Endodermal cell (in vitro differentiated cells): ENCODE measurements around the gene LRCH1. TPM values are rescaled to one million over a fixed set of nuclear protein-coding genes. Genes with fewer than 3 reads are reported as not detected.

Experiments
- DNase-seq: peaks from one replicate; pipeline ENCODE4 v3.0.0-alpha.2; 2017
- H3K27ac ChIP-seq: 2 replicates; pipeline ENCODE4 v1.5.1; 2013; ENCODE audit warnings: mild to moderate bottlenecking, low read depth, low read length, moderate library complexity
- H3K27me3 ChIP-seq: 2 replicates; pipeline ENCODE4 v1.6.1; 2013; ENCODE audit warnings: mild to moderate bottlenecking, low read length, moderate library complexity; ENCODE audit not compliant: insufficient read depth, control insufficient read depth, poor library complexity, severe bottlenecking
- H3K36me3 ChIP-seq: 2 replicates; pipeline ENCODE4 v1.7.0; 2013; ENCODE audit warnings: mild to moderate bottlenecking, low read length, moderate library complexity; ENCODE audit not compliant: control insufficient read depth, insufficient read depth
- H3K4me1 ChIP-seq: one replicate; pipeline ENCODE4 v1.7.0; 2013; ENCODE audit warnings: low read length; ENCODE audit not compliant: control insufficient read depth, insufficient read depth
- H3K4me3 ChIP-seq: 2 replicates; pipeline ENCODE4 v1.5.1; 2013; ENCODE audit warnings: mild to moderate bottlenecking, low read length, moderate library complexity
- H3K9ac ChIP-seq: 2 replicates; pipeline ENCODE4 v1.6.1; 2013; ENCODE audit warnings: mild to moderate bottlenecking, low read length, moderate library complexity; ENCODE audit not compliant: poor library complexity, severe bottlenecking; ENCODE audit errors: extremely low read depth
- H3K9me3 ChIP-seq: 2 replicates; pipeline ENCODE4 v1.6.1; 2013; ENCODE audit warnings: mild to moderate bottlenecking, low read length, moderate library complexity; ENCODE audit not compliant: control insufficient read depth
- H3K27ac Mint-ChIP-seq: 2 replicates; pipeline ENCODE4 v1.8.0; 2020; ENCODE audit warnings: mixed read lengths
- H3K27me3 Mint-ChIP-seq: 2 replicates; pipeline ENCODE4 v1.8.0; 2021; ENCODE audit warnings: mild to moderate bottlenecking, mixed read lengths; ENCODE audit not compliant: insufficient read depth
- H3K36me3 Mint-ChIP-seq: 2 replicates; pipeline ENCODE4 v1.8.0; 2020; ENCODE audit warnings: low read depth, mixed read lengths
- H3K4me1 Mint-ChIP-seq: 2 replicates; pipeline ENCODE4 v1.8.0; 2020; ENCODE audit warnings: mixed read lengths
- H3K4me3 Mint-ChIP-seq: 2 replicates; pipeline ENCODE4 v1.8.0; 2020; ENCODE audit warnings: mild to moderate bottlenecking, moderate library complexity, mixed read lengths
- H3K9me3 Mint-ChIP-seq: 2 replicates; pipeline ENCODE4 v1.8.0; 2020; ENCODE audit warnings: mild to moderate bottlenecking, mixed read lengths
- WGBS, 2 experiments: methylation state at CpG; one replicate each; pipeline versions ENCODE4 v1.1.5 to v1.1.7; 2013; ENCODE audit warnings: missing lambda C conversion rate in 2 of 2, mixed read lengths in 1 of 2; ENCODE audit not compliant: insufficient coverage in 1 of 2, insufficient read length in 1 of 2; 5-methylcytosine and 5-hydroxymethylcytosine counted together
- total RNA-seq, 2 donors: library from RNA; stranded (reverse); fragmentation: NEBNext Ultra II Directional in 1 of 2; extraction: Animal tissue kit (Norgen Biotek cat#: 25700) in 1 of 2; gene quantifications; 2 replicates in 1 of 2; 3 replicates in 1 of 2; pipeline ENCODE4 v1.2.1, GENCODE V29; 2021
- TF ChIP-seq, protein P1 (sequence below): fragments of 200-600 bp; sonication (generic); conservative IDR thresholded peaks from 2 replicates; pipeline ENCODE4 v1.5.0; 2021; ENCODE audit warnings: antibody characterized with exemption, mild to moderate bottlenecking

Gene LRCH1
- total RNA-seq, 2 donors from 2014 or later, result 8.1 to 11.8 TPM

DNA sequence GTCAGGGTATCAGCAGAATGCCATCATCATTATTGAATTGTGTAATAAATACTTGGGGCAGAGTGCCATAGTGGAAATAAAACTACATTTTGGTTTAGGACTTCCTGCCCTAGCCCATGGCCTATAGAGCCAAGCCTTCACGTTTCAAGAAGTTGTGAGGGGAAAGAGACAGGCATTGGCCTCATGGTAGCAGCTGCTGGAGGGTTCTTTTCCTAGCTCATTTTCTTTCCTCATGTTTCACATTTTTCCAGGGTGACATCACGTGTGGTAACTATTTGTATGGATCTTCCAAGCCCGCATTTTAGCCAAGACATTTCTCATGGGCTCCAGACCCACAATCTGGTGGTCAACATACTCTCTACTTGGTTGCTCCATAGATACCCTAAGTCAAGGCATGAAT is 80.4 kb downstream of the LRCH1 start:
- Mint-ChIP-seq H3K27ac (peak overlapping the region; percentile 67), H3K4me1 (peaks cover 21% of the 10 kb centered on the region), H3K36me3 (no peaks in the 10 kb centered on the region), H3K27me3 (peaks cover 18% of the 10 kb centered on the region), H3K9me3 (no peaks in the 10 kb centered on the region), H3K4me3 (no peak overlapping the region)
- H3K27me3 ChIP-seq, result peaks cover 10% of the 10 kb centered on the region
- WGBS, 2 experiments, result 85 to 86% methylated on average over 3 of the region's 3 CpGs
- H3K4me1 ChIP-seq, result peaks cover 7% of the 10 kb centered on the region
- H3K27ac ChIP-seq, result no peak overlapping the region
- no peak for DNase-seq
- no peak overlapping the region for H3K4me3 ChIP-seq
- no peaks in the 10 kb centered on the region for H3K36me3 ChIP-seq
- TF ChIP-seq, protein P1, sequence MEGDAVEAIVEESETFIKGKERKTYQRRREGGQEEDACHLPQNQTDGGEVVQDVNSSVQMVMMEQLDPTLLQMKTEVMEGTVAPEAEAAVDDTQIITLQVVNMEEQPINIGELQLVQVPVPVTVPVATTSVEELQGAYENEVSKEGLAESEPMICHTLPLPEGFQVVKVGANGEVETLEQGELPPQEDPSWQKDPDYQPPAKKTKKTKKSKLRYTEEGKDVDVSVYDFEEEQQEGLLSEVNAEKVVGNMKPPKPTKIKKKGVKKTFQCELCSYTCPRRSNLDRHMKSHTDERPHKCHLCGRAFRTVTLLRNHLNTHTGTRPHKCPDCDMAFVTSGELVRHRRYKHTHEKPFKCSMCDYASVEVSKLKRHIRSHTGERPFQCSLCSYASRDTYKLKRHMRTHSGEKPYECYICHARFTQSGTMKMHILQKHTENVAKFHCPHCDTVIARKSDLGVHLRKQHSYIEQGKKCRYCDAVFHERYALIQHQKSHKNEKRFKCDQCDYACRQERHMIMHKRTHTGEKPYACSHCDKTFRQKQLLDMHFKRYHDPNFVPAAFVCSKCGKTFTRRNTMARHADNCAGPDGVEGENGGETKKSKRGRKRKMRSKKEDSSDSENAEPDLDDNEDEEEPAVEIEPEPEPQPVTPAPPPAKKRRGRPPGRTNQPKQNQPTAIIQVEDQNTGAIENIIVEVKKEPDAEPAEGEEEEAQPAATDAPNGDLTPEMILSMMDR, result no peak
- H3K9ac ChIP-seq, result no peak overlapping the region
- H3K9me3 ChIP-seq, result no peaks in the 10 kb centered on the region

DNA sequence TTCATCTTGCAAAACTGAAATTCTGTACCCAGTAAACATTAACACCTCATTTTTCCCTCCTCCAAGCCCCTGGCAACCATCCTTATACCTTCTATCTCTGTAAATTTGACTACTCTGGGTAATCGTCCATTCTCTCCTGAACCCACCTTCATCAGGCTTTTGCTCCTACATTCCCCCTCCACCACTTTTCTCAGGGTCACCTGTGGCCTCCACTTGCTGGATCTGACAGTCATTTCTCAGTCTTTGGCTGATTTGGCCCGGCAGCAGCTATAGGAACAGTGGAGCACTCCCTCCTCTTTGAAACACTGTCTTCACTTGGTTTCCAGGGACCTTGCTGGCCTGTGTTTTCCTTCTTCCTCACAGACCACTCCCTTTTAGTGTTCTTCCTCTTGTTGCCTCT is 83.5 kb downstream of the LRCH1 start:
- 67 to 78% methylated on average over 1 to 2 of the region's 2 CpGs for WGBS, 2 experiments
- Mint-ChIP-seq H3K4me3 (no peak overlapping the region), H3K4me1 (peaks cover 5% of the 10 kb centered on the region), H3K27me3 (peaks cover 6% of the 10 kb centered on the region), H3K9me3 (no peaks in the 10 kb centered on the region), H3K27ac (no peak overlapping the region), H3K36me3 (no peaks in the 10 kb centered on the region)
- Histone ChIP-seq H3K27ac (no peak overlapping the region), H3K27me3 (no peaks in the 10 kb centered on the region), H3K9ac (no peak overlapping the region), H3K36me3 (no peaks in the 10 kb centered on the region), H3K9me3 (no peaks in the 10 kb centered on the region), H3K4me1 (no peaks in the 10 kb centered on the region), H3K4me3 (no peak overlapping the region)
- TF ChIP-seq, protein P1, result no peak
- DNase-seq, result no peak

DNA sequence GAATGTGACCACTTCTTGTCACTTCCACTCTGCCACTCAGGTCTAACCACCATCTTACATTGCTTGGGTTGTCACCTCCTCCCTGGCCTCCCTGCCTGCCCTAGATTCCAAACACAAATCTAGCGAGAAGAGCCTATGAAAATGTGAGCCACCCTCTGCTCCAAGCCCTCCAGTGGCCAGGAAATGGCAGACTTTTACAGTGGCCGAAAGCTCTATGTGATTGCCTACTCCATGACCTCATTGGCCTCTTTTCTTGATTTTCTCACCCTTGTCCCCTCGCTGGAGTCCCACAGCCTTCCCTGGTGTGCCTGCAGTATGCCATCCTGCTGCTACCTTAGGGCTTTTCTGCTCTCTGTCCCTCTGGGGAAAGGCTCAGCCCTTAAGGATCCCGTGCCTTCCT is 84.2 kb downstream of the LRCH1 start:
- no peak overlapping the region for H3K9ac ChIP-seq
- TF ChIP-seq, protein P1, result peak; percentile 47
- no peaks in the 10 kb centered on the region for H3K36me3 ChIP-seq
- WGBS, 2 experiments, result 87 to 93% methylated on average over 4 of the region's 4 CpGs
- Mint-ChIP-seq H3K9me3 (no peaks in the 10 kb centered on the region), H3K4me1 (peaks cover 5% of the 10 kb centered on the region), H3K4me3 (no peak overlapping the region), H3K36me3 (no peaks in the 10 kb centered on the region), H3K27ac (no peak overlapping the region), H3K27me3 (peaks cover 9% of the 10 kb centered on the region)
- peak; percentile 66 for DNase-seq
- H3K9me3 ChIP-seq, result no peaks in the 10 kb centered on the region
- H3K4me1 ChIP-seq, result no peaks in the 10 kb centered on the region
- no peaks in the 10 kb centered on the region for H3K27me3 ChIP-seq
- no peak overlapping the region for H3K4me3 ChIP-seq
- H3K27ac ChIP-seq, result no peak overlapping the region
